ENCODE results near the gene BACH2.

BACH2 gene

GRCh38 chr6:90093558-90094073 is 203.0 kb downstream of the BACH2 start:
- TF ChIP-seq CTCF (IDR thresholded peaks at IDR 0.05; ENCODE audit: low read depth, low read length), result no peak
- DNase-seq (ENCODE audit: extremely low read depth, low read depth), result no peak

GRCh38 chr6:90090866-90091265 is 205.8 kb downstream of the BACH2 start:
- no peak for DNase-seq (ENCODE audit: extremely low read depth, low read depth)
- TF ChIP-seq CTCF (IDR thresholded peaks at IDR 0.05; ENCODE audit: low read depth, low read length), result no peak

GRCh38 chr6:90088009-90088408 is 208.6 kb downstream of the BACH2 start:
- no peak for DNase-seq (ENCODE audit: extremely low read depth, low read depth)
- no peak for TF ChIP-seq CTCF (IDR thresholded peaks at IDR 0.05; ENCODE audit: low read depth, low read length)

GRCh38 chr6:90087106-90087833 is 209.4 kb downstream of the BACH2 start:
- no peak for DNase-seq (ENCODE audit: extremely low read depth, low read depth)

GRCh38 chr6:90086517-90086916 is 210.1 kb downstream of the BACH2 start:
- no peak for TF ChIP-seq CTCF (IDR thresholded peaks at IDR 0.05; ENCODE audit: low read depth, low read length)
- no peak for DNase-seq (ENCODE audit: extremely low read depth, low read depth)

More at GRCh38 chr6:90087106-90087833, 209.4 kb downstream of the BACH2 start:
- no peak for TF ChIP-seq CTCF (IDR thresholded peaks at IDR 0.05; ENCODE audit: low read depth, low read length)

GRCh38 chr6:90083891-90084290 is 212.8 kb downstream of the BACH2 start:
- no peak for TF ChIP-seq CTCF (IDR thresholded peaks at IDR 0.05; ENCODE audit: low read depth, low read length)
- DNase-seq (ENCODE audit: extremely low read depth, low read depth), result no peak

- TF ChIP-seq CTCF (IDR thresholded peaks at IDR 0.05; ENCODE audit: low read depth, low read length), result no peak
- no peak for DNase-seq (ENCODE audit: extremely low read depth, low read depth)
These were observed 213.8 kb downstream of the BACH2 start for GRCh38 chr6:90082847-90083246.
